ENCODE results near the gene KRT12. TPM values are rescaled to one million over a fixed set of nuclear protein-coding genes. Genes with fewer than 3 reads are reported as not detected.

KRT12 gene
- polyA plus RNA-seq, 1 donor (not counting 4 experiments of a cell fraction or from before 2014, with no cell fraction given), result not detected

DNA sequence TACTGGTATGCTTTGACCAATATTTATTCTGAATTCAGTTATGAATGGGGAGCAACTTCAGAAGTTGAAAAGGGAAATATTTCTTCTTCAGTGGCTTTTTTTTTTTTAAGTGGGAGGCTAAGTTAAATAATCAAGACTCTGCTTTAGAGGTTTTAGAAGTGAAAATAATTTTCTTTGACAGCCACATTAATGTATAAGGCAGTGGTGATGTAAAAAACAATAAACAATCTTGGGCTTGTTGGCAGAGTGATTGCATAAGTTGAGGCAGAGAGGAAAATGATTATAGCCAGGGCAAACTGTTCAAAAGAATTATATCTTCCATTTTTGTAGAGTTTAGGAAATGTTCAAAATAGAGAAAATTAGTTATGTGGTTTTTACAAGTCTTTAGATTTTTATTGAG lies 5.4 kb upstream of the KRT12 start:
- Histone ChIP-seq H3K36me3 (ENCODE audit: control insufficient read depth in 2 of 2, extremely low read depth in 1 of 2, insufficient read depth in 2 of 2, low read length in 2 of 2) (no peaks in the 10 kb centered on the region), H3K27me3 (ENCODE audit: control insufficient read depth, extremely low read depth, insufficient read depth, low read length) (no peaks in the 10 kb centered on the region), H3K27ac (ENCODE audit: control insufficient read depth, insufficient read depth, low read length) (no peak overlapping the region), H3K79me2 (ENCODE audit: control insufficient read depth, insufficient read depth, low read length) (no peaks in the 10 kb centered on the region), H3K9me3 (ENCODE audit: control insufficient read depth, low read depth, low read length) (no peaks in the 10 kb centered on the region), H4K20me1 (ENCODE audit: control insufficient read depth, extremely low read depth, insufficient read depth, low read length) (no peaks in the 10 kb centered on the region), H2AFZ (ENCODE audit: control insufficient read depth, low read length) (no peak overlapping the region), H3K9me1 (ENCODE audit: control insufficient read depth, extremely low read depth, insufficient read depth, low read length) (no peaks in the 10 kb centered on the region), H3K4me2 (ENCODE audit: control insufficient read depth, extremely low read depth, insufficient read depth, low read depth, low read length) (no peak overlapping the region), H3K4me3 (ENCODE audit: control insufficient read depth in 2 of 3, extremely low read depth in 1 of 3, insufficient read depth in 2 of 3, low read depth in 1 of 3, low read length in 3 of 3) (no peak overlapping the region), H3K9ac (ENCODE audit: control insufficient read depth, extremely low read depth, insufficient read depth, low read length) (no peak overlapping the region), H3K4me1 (ENCODE audit: control insufficient read depth, extremely low read depth, insufficient read depth, low read length) (no peaks in the 10 kb centered on the region)
- dilution Hi-C loops (cut with MboI; ENCODE audit: extremely low pct_ligation_motif_present, low sequenced_read_pairs), result no loop called here
- no peak for TF ChIP-seq EZH2 (IDR thresholded peaks at IDR 0.05; ENCODE audit: low read length)
- TF ChIP-seq CTCF (optimal IDR thresholded peaks at IDR 0.05 in 1 of 3, IDR thresholded peaks at IDR 0.05 in 1 of 3, conservative IDR thresholded peaks at IDR 0.05 in 1 of 3; ENCODE audit: extremely low read depth in 1 of 3, insufficient read depth in 2 of 3, low read length in 3 of 3), result no peak
- no peak for FAIRE-seq
- no peak for DNase-seq (ENCODE audit: low read depth, low spot score)

DNA sequence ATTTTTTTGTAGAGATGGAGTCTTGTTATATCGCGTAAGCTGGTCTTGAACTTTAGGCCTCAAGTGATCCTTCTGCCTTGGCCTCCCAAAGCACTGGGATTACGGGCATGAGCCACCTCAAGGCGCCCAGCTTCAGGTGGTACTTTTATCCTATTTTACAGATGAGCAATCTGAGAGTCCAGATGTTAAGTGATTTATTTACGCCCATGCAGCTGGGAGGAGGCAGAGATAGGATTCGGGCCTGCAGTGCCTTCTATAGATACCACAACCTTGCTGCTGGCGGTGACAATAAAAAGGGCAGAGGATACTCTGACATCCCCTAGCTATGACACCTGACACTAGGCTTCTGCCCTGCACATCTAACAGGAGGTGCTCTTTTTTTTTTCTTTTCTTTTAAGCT lies 4.3 kb upstream of the KRT12 start:
- Histone ChIP-seq H3K9me1 (ENCODE audit: control insufficient read depth, extremely low read depth, insufficient read depth, low read length) (no peaks in the 10 kb centered on the region), H3K4me2 (ENCODE audit: control insufficient read depth, extremely low read depth, insufficient read depth, low read depth, low read length) (no peak overlapping the region), H3K9ac (ENCODE audit: control insufficient read depth, extremely low read depth, insufficient read depth, low read length) (no peak overlapping the region), H3K27me3 (ENCODE audit: control insufficient read depth, extremely low read depth, insufficient read depth, low read length) (no peaks in the 10 kb centered on the region), H3K36me3 (ENCODE audit: control insufficient read depth in 2 of 2, extremely low read depth in 1 of 2, insufficient read depth in 2 of 2, low read length in 2 of 2) (no peaks in the 10 kb centered on the region), H3K4me3 (ENCODE audit: control insufficient read depth in 2 of 3, extremely low read depth in 1 of 3, insufficient read depth in 2 of 3, low read depth in 1 of 3, low read length in 3 of 3) (no peak overlapping the region), H3K9me3 (ENCODE audit: control insufficient read depth, low read depth, low read length) (no peaks in the 10 kb centered on the region), H2AFZ (ENCODE audit: control insufficient read depth, low read length) (no peak overlapping the region), H4K20me1 (ENCODE audit: control insufficient read depth, extremely low read depth, insufficient read depth, low read length) (no peaks in the 10 kb centered on the region), H3K27ac (ENCODE audit: control insufficient read depth, insufficient read depth, low read length) (no peak overlapping the region), H3K79me2 (ENCODE audit: control insufficient read depth, insufficient read depth, low read length) (no peaks in the 10 kb centered on the region), H3K4me1 (ENCODE audit: control insufficient read depth, extremely low read depth, insufficient read depth, low read length) (no peaks in the 10 kb centered on the region)
- FAIRE-seq, result no peak
- dilution Hi-C loops (cut with MboI; ENCODE audit: extremely low pct_ligation_motif_present, low sequenced_read_pairs), result no loop called here
- DNase-seq (ENCODE audit: low read depth, low spot score), result no peak
- TF ChIP-seq EZH2 (IDR thresholded peaks at IDR 0.05; ENCODE audit: low read length) (no peak), CTCF (optimal IDR thresholded peaks at IDR 0.05 in 1 of 3, IDR thresholded peaks at IDR 0.05 in 1 of 3, conservative IDR thresholded peaks at IDR 0.05 in 1 of 3; ENCODE audit: extremely low read depth in 1 of 3, insufficient read depth in 2 of 3, low read length in 3 of 3) (no peak)
